Lower lobe of right lung (tissue), 2 donors: ENCODE data around the gene SFXN1. TPM values are rescaled to one million over a fixed set of nuclear protein-coding genes. Genes with fewer than 3 reads are reported as not detected.
"Not testable (repeated sequence)": the region's sequence is repeated elsewhere in the genome, so short reads cannot be mapped to it uniquely, and the experiment has no call there.

ENCODE experiments used
- ATAC-seq, 2 donors: fragments of 200-7000 bp; cut with Tn5 transposase; one replicate each; pipeline ENCODE4 v1.9.1; 2020 to 2022; ENCODE audit warnings: mild to moderate bottlenecking in 2 of 2, moderate library complexity in 2 of 2
- DNase-seq: peaks from one replicate; pipeline ENCODE4 v3.0.0-alpha.2; 2020
- H3K27ac ChIP-seq: fragments of 200-600 bp; one replicate; pipeline ENCODE4 v1.8.0; 2022
- H3K27me3 ChIP-seq: fragments of 200-600 bp; one replicate; pipeline ENCODE4 v1.8.0; 2022; ENCODE audit warnings: low read depth
- H3K36me3 ChIP-seq: fragments of 200-600 bp; one replicate; pipeline ENCODE4 v1.8.0; 2022; ENCODE audit warnings: mild to moderate bottlenecking
- H3K4me1 ChIP-seq: fragments of 200-600 bp; one replicate; pipeline ENCODE4 v1.8.0; 2022
- H3K4me3 ChIP-seq: fragments of 200-600 bp; one replicate; pipeline ENCODE4 v1.8.0; 2022; ENCODE audit warnings: mild to moderate bottlenecking
- H3K9me3 ChIP-seq: fragments of 200-600 bp; one replicate; pipeline ENCODE4 v1.8.0; 2022
- intact Hi-C: fragments of 100-400 bp; cut with DNase I; formaldehyde crosslinking; loops from one replicate; pipeline ENCODE4 v1.11.0; 2022
- total RNA-seq: library from RNA; stranded (reverse); fragmentation: NEBNext Ultra II Directional; extraction: Animal tissue kit (Norgen Biotek cat#: 25700); gene quantifications from one replicate; pipeline ENCODE4 v1.2.1, GENCODE V29; 2021
- TF ChIP-seq, protein P1 (sequence below): fragments of 200-600 bp; IDR thresholded peaks from one replicate; pipeline ENCODE4 v1.8.0; 2022; ENCODE audit warnings: antibody characterized with exemption, mild to moderate bottlenecking
- donor health status: DM: no; HTN: yes; CAD: no; lungs with severe emphysema.

SFXN1 gene
- total RNA-seq, 1 donor from 2014 or later, result 15.7 TPM

DNA sequence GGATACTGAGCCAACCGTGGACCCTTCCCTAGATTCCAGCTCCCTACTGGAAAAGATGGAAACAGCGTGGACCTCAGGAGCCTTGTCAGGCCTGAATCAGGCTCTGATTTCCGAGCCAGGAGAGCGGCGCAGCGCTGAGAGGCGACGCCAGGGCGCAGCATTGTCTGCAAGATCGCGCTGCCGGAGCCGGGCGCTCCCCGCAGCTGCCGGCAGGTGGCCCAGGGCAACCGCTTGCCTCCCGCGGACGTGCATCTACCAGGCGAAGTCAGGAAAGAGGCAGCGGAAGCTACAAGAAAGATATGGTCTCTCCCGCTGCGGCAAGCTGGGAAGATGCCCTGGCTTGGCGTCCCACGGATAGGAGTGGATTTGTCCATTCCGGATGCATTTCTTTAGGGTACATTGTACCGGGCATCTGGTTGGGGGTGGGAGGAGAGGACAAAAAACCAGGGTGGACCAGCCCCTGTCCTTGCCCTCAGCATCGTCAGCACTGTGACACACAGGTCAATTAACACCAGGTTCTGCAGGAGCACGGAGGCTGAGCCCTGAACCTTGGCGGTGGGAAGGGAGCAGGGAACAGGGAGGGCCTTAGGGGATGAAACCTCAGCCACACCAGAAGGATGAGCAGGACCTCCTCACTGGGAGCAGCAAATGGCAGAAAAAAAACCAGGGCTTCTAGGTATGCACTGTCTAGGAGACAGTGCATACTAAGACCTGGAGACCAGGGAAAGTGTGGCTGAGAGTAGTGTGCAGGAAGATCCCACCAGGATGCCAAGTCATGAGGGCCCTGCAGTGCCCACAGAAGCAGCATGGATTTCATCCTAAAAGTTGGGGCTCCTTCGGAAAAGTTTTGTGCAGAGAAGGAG, 55.9 kb downstream of the SFXN1 start:
- TF ChIP-seq, protein P1, sequence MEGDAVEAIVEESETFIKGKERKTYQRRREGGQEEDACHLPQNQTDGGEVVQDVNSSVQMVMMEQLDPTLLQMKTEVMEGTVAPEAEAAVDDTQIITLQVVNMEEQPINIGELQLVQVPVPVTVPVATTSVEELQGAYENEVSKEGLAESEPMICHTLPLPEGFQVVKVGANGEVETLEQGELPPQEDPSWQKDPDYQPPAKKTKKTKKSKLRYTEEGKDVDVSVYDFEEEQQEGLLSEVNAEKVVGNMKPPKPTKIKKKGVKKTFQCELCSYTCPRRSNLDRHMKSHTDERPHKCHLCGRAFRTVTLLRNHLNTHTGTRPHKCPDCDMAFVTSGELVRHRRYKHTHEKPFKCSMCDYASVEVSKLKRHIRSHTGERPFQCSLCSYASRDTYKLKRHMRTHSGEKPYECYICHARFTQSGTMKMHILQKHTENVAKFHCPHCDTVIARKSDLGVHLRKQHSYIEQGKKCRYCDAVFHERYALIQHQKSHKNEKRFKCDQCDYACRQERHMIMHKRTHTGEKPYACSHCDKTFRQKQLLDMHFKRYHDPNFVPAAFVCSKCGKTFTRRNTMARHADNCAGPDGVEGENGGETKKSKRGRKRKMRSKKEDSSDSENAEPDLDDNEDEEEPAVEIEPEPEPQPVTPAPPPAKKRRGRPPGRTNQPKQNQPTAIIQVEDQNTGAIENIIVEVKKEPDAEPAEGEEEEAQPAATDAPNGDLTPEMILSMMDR, result peak; percentile 97
- intact Hi-C loops, result loop anchor here (10.0 kb wide), 1 partner anchor 180 kb away; no protein-coding TSS in a partner anchor
- peaks cover 5% of the 10 kb centered on the region for H3K27me3 ChIP-seq
- DNase-seq, result peak; percentile 89
- no peak overlapping the region for H3K4me3 ChIP-seq
- H3K27ac ChIP-seq, result no peak overlapping the region
- peak; percentile 95 to 97 for ATAC-seq
- no peaks in the 10 kb centered on the region for H3K36me3 ChIP-seq
- H3K9me3 ChIP-seq, result no peaks in the 10 kb centered on the region
- peaks cover 4% of the 10 kb centered on the region for H3K4me1 ChIP-seq

DNA sequence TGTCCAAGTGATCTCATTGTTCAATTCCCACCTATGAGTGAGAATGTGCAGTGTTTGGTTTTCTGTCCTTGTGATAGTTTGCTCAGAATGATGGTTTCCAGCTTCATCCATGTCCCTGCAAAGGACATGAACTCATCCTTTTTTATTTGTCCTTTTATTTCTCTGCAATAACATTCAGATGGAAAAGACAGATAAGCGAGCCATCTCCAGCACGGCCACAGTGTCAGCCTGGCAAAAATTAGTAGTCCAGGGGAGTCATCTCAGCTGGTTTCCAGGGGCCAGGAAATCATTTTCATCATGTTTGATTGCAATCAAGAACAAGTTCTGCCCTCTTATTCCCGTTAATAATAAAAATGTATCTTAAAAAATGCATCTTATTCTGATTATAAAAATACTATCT, 57.0 kb downstream of the SFXN1 start:
- DNase-seq, ATAC-seq: not testable (repeated sequence)
- intact Hi-C loops, result loop anchor here (10.0 kb wide), 1 partner anchor 179 kb away; no protein-coding TSS in a partner anchor

DNA sequence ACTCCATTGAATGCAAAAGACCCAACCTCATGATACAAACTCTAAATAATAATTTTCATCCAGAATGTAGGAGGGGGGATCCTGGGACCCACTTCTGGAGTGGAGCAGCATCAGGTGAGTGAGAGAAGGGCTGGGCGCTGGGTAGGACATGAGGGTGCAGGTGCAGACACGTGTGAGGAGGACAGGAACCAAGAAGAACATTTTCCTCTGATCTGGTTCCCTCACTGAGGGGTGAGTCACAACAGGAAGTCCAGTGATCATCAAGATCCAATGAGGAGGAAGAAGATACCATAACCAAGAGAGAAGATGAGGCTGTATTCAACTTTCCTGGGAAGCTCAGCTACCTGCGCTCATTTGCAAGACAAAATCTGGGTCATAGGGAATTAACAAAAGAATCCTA, 57.4 kb downstream of the SFXN1 start:
- peaks cover 5% of the 10 kb centered on the region for H3K27me3 ChIP-seq
- intact Hi-C loops, result loop anchor here (10.0 kb wide), 1 partner anchor 179 kb away; no protein-coding TSS in a partner anchor
- no peaks in the 10 kb centered on the region for H3K9me3 ChIP-seq
- H3K4me3 ChIP-seq, result no peak overlapping the region
- H3K4me1 ChIP-seq, result peaks cover 4% of the 10 kb centered on the region
- TF ChIP-seq, protein P1, result no peak
- H3K36me3 ChIP-seq, result no peaks in the 10 kb centered on the region
- no peak for ATAC-seq
- H3K27ac ChIP-seq, result no peak overlapping the region
- DNase-seq, result no peak

More for the DNA sequence above, 57.0 kb downstream of the SFXN1 start:
- not testable (repeated sequence) for H3K9me3 ChIP-seq, H3K27ac ChIP-seq, H3K4me3 ChIP-seq, H3K4me1 ChIP-seq, H3K27me3 ChIP-seq, H3K36me3 ChIP-seq

DNA sequence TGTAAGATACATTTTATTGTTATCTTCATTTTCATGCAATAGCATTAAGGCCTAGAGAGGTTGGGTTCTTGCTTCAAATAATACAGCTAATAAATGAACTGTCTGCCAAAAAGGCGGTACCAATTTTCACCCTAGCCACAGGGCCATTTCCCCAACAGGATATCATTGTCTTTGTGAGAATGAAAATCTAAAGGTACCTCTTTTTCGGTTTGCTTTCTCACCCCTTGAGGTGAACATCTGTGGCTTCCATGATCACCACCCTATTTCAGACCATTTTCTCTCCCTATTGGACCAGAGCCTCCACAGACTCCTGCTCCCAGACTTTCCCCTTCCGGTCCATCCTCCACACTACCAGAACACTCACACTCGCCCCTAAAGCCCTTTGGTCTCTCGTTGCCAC, 60.2 kb downstream of the SFXN1 start:
- H3K4me3 ChIP-seq, result no peak overlapping the region
- H3K27ac ChIP-seq, result no peak overlapping the region
- H3K9me3 ChIP-seq, result no peaks in the 10 kb centered on the region
- H3K4me1 ChIP-seq, result peaks cover 4% of the 10 kb centered on the region
- H3K27me3 ChIP-seq, result peaks cover 5% of the 10 kb centered on the region
- no peak for DNase-seq
- no peaks in the 10 kb centered on the region for H3K36me3 ChIP-seq
- intact Hi-C loops, result loop anchor here (10.0 kb wide), 1 partner anchor 176 kb away; no protein-coding TSS in a partner anchor
- ATAC-seq, result no peak
- TF ChIP-seq, protein P1, result no peak

DNA sequence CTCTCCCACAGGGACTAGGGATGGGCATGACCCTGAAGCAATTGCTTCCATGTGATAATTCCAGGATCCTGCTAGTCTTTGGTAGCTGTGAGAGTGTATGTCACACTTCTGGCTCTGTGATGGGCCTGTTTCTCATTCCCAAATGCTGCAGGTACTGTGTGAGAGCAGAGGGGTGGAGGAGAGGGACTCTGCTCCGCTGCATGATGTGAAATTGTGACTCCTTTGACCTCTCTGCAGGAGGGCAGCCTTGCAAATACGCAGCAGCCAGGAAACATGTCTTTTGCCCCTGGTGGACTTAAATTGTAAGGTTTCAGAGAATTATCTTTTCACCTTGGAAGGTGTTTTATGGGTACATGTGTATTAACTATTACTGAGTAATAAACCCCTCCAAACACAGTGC, 61.6 kb downstream of the SFXN1 start:
- no peaks in the 10 kb centered on the region for H3K9me3 ChIP-seq
- intact Hi-C loops, result loop anchor here (10.0 kb wide), 1 partner anchor 175 kb away; no protein-coding TSS in a partner anchor
- no peak overlapping the region for H3K4me3 ChIP-seq
- H3K27me3 ChIP-seq, result peaks cover 5% of the 10 kb centered on the region
- TF ChIP-seq, protein P1, result no peak
- DNase-seq, result no peak
- H3K27ac ChIP-seq, result no peak overlapping the region
- no peaks in the 10 kb centered on the region for H3K36me3 ChIP-seq
- ATAC-seq, result no peak
- no peaks in the 10 kb centered on the region for H3K4me1 ChIP-seq

DNA sequence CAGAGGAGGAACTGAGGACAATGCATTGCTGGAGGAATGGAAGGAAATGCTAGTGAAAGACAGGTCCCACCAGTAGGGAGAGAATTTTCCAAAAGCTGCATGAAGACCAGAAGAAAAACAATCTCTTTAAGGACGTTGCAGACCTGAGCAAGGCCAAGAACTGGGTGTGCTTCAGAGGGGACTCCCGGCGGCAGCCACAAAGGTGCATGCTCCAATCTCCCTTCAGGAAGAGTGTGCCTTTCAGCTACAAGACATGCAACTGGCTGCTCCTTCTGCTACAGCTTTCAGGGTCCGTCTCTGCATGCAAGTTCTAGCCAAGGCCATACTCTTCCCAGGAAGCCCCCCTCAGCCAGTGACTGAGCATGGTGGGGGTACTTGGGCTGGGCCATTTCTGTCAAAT, 62.9 kb downstream of the SFXN1 start:
- Histone ChIP-seq H3K4me1 (no peaks in the 10 kb centered on the region), H3K4me3 (no peak overlapping the region), H3K36me3 (no peaks in the 10 kb centered on the region), H3K27ac (no peak overlapping the region), H3K27me3 (peaks cover 10% of the 10 kb centered on the region), H3K9me3 (no peaks in the 10 kb centered on the region)
- DNase-seq (no peak), ATAC-seq (no peak)
- TF ChIP-seq, protein P1, result no peak
- intact Hi-C loops, result no loop called here
